HuH-7.5 (cell line): ENCODE measurements around the gene SOCS3.
A peak's percentile ranks its signal among the peaks of the same experiment; 100 is the strongest.

Source experiments
- DNase-seq: peaks from one replicate; pipeline ENCODE4 v3.0.0; 2011; ENCODE audit warnings: low spot score

SOCS3 gene

GRCh38 chr17:78367193-78367592, 7.3 kb upstream of the SOCS3 start:
- DNase-seq: no peak

DNA sequence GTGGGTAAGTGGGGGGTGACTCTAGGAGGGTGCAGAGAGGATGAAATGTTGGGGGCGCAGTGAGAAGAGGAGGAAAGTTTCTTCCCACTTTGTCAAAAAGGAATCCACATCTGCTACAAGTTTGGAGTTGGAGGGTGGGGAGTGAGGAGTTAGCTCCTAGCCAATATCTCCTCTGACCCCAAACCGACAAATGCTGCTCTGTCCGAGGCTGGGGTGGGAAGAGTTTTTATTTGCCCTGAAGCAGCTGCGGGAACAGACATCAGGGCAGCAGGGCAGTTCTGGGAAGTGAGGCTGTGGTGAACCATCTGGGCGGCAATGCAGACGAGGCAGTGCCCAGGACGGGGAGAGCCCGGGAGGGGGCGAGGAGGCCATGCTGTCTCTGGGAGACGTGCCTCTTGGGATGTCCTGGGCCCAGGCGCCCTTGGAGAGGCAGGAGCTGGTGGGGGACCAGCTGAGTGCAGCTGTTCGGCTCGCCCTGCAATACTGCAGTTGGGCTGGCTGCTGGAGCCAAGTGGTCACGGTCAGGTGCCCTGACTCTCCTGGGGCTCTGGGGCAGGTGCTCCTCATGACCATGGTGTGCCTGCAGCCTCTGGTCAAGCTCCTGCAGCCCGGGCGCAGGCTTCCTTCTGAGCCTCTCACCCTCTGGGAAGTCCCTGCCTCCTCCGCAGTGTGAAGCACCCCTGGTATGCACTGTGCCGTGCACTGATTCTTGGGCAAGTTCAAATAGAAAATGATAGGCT, 6.4 kb upstream of the SOCS3 start:
- no peak for DNase-seq

- no peak for DNase-seq
These were observed 5.8 kb upstream of the SOCS3 start for GRCh38 chr17:78365561-78366108.

- no peak for DNase-seq
These were observed 4.8 kb upstream of the SOCS3 start for GRCh38 chr17:78364436-78365281.

GRCh38 chr17:78362671-78363070, 2.8 kb upstream of the SOCS3 start:
- DNase-seq: no peak

DNA sequence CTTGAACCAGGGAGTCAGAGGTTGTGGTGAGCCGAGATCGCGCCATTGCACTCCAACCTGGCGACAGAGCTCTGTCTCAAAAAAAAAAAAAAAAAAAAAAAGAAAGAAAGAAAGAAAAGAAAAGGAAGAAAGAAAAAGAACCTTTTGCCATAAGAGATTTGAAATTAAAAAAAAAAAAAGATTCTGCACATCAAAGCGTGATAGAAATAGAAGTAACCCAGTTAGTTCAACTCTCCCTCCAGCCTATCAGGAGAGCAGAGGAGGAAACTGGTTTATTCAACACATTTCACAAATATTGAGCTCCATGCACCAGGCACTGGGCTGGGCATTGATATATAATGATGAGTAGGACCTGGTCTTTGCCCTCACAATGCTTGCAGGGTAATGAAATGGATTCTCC, 2.4 kb upstream of the SOCS3 start:
- no peak for DNase-seq

GRCh38 chr17:78361225-78361701, 1.4 kb upstream of the SOCS3 start:
- no peak for DNase-seq

DNA sequence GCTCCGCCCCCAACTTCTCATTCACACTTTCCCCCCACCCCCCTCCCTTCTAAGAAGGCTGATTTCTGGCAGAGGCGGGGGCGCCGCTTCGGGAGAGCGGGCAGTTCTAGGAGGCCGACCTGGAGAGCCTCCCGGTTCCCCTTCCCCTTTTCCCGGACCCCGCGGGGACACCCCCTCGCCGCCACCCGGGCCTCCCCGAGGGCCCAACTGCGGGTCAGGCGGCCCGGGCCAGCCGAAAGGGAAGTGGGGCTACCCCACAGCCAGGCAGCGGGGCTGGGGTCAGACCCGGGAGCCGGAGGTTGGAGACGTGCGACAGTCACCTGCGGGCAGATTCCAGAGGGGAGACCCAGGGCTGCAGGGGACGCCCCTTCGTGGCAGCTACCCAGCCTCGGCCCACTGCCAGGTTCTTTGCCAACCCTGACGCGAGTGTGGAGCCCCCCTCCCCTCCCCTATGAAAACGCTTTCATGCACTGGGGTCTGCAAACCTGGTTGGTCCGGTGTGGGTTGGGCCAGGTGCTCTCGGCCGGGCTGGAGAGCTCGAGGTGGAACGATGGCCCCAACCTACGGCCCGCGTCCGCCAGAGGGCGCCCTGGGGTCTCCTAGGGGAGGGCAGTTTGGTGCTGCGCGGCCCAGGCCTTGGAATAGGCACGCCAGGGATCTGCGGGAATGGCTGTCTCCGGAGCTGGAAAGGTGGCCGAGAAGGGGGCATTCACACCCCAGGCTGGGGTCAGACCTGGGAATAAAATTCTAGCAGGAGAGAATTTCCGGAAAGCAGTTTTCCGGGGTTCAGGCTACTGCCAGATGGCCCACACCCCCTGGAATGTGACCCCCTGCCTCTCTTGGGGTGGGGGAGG, 721 bp upstream of the SOCS3 start:
- DNase-seq: peak; percentile 98

DNA sequence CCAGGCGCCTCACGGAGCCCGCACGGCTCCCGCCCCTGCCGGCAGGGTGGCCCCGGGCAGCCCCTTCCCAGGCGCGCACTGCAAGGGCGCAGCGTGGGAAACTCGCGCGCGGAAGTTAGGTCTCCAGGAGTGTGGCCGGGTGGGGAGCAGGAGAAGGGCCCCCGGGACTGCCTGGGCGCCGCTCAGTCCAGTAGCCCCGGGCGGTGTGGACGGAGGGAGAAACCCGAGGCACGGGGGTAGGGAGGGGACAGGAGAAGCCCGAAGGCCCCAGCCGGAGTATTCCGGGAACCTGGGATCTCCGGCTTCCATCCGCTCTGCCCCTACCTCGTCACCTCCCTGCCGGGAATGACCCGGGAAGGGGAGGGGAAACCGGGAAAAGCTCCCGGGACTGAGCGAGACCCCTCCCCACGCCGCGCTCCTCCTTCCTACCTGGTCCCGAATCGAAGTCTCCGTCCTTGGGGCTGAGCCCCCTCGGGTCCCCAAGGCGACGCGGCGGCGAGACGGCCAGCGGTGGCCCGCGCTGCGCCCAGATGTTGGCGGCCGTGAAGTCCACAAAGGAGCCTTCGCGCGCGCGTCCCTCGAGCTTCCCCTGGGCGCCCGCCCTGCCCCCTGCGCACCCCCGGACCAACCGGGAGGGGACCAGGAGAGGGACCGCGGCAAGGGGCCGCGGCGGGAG, 418 bp downstream of the SOCS3 start:
- DNase-seq: peak; percentile 86

DNA sequence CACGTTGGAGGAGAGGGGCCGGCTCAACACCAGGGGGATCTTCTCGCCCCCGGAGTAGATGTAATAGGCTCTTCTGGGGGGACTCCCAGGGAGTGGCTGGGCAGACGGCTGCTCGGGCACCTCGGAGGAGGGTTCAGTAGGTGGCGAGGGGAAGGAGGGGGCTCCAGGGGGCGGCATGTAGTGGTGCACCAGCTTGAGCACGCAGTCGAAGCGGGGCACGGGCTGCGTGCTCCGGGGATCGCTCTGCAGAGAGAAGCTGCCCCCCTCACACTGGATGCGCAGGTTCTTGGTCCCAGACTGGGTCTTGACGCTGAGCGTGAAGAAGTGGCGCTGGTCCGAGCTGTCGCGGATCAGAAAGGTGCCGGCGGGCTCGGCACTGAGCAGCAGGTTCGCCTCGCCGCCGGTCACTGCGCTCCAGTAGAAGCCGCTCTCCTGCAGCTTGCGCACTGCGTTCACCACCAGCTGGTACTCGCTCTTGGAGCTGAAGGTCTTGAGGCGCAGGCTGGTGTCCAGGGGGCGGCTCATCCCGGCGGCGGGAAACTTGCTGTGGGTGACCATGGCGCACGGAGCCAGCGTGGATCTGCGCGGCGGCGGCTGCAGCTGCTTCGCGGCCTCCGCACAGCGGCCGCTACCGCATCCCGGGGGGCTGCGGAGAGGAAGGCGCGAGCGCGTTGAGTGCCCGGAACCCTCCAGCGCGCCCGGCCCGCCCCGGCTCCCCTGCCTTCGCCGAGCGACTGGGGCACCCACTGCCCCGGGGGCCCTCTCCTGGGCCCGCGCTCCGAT, 1.1 kb downstream of the SOCS3 start:
- DNase-seq: no peak

GRCh38 chr17:78357672-78358537, 2.0 kb downstream of the SOCS3 start:
- no peak for DNase-seq

- no peak for DNase-seq
These were observed 2.7 kb downstream of the SOCS3 start for GRCh38 chr17:78357177-78357586.

DNA sequence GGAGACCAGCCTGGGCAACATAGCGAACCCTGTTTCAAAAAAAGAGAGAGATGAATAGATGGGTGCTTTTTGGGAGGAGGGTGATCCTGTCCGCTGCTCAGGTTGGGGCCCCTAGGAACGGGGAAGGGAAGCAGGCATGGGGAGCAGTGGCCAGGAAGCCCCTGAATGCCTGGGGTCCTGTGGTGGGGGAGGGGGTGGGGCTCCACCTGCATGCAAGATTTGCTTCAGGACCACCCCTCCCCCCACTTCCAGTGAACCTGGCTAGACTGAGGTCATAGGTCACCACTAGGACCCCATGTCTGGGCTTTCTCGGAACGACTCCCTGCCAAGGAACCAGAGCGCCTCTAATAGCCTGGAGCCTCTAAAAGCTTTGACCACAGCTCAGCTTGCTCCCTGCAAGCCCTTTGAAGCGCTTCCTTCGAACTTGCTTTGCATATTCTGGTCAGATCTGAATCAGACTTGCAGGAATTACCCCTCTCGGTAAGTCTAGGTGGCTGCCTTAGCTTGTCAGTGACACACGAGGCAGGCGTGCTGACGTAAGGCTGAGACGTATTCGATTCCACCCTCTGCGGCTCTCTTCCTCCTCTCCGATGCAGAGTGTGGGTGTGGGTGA, 3.7 kb downstream of the SOCS3 start:
- no peak for DNase-seq

DNA sequence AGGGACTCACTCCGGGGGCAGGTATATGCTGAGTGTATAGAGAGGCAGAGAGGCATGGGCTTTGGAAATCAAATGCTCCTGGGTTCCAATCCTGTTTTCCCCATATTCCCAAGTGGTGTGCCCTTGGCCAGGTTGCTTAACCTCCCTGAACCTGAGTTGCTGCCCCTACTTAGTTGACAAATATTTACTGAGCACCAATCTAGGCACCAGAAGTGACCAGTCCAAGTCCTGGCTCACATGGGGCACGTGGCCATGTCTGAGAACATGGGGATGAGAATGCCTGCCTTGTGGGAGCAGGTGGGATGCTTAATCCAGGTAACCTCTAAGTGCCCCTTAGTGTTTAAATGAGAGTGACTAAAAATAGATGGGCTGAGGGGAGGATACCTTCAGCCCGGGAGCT, 4.2 kb downstream of the SOCS3 start:
- no peak for DNase-seq

- no peak for DNase-seq
These were observed 4.7 kb downstream of the SOCS3 start for GRCh38 chr17:78355045-78355641.

- DNase-seq: no peak
These were observed 6.0 kb downstream of the SOCS3 start for GRCh38 chr17:78353834-78354233.

- DNase-seq: no peak
These were observed 8.3 kb downstream of the SOCS3 start for GRCh38 chr17:78351449-78352006.

DNA sequence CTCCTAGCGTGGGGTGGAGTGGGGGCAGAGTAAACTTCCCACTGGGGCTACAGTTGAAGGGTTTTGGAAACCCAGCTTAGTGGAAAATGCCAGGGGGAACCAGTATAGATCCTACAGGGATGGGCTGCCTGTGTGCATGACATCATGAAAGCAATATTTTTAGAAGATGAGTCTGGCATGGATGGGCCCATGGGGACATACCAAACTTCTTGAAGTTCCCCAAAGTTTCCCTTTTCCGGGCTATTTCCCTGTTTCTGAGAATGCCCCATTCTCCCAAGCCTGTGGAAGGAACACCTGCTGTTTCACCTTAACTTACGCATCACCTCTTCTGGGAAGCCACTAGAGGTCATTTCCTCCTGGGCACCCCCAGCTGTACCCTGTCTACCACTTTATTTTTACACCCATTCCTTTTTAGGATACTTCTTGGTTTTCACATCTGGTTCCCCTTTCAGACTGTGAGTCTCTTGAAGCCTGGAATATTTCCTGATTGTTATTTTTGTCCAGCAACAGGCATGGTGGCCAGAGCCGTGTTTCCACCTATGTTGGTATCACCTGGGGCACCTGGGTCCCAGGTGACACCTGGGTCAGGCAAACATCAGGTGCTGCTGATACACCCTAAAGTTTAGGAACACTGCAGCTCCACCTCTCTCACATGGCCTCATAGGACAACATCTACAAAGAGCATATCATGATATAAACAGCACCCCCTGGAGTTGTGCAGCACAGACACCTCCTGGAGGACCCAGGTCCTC, 9.8 kb downstream of the SOCS3 start:
- DNase-seq: no peak
